Endothelial cell of hepatic sinusoid (primary cell): ENCODE measurements around the gene INPP4A.
"Not testable (repeated sequence)": the region's sequence is repeated elsewhere in the genome, so short reads cannot be mapped to it uniquely, and the experiment has no call there.

ENCODE experiments used
- in situ Hi-C: cut with HindIII; loops from 2 replicates; pipeline ENCODE4 v1.10.0; 2017; ENCODE audit warnings: low sequenced_read_pairs

The INPP4A gene

GRCh38 chr2:98444436-98445176, at the start of gene INPP4A:
TSS of gene INPP4A (plus strand) at chr2:98444858. CDS start at chr2:98520049, 75,191 bp downstream.
- in situ Hi-C loops, result no loop called here

DNA sequence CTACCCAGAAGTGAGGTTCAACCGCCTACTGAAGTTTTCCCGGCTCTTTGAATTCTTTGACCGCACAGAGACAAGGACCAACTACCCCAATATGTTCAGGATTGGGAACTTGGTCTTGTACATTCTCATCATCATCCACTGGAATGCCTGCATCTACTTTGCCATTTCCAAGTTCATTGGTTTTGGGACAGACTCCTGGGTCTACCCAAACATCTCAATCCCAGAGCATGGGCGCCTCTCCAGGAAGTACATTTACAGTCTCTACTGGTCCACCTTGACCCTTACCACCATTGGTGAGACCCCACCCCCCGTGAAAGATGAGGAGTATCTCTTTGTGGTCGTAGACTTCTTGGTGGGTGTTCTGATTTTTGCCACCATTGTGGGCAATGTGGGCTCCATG, 48.7 kb upstream of the INPP4A start:
- in situ Hi-C loops, result loop anchor here (25.0 kb wide), 1 partner anchor 584 kb away; no protein-coding TSS in a partner anchor

DNA sequence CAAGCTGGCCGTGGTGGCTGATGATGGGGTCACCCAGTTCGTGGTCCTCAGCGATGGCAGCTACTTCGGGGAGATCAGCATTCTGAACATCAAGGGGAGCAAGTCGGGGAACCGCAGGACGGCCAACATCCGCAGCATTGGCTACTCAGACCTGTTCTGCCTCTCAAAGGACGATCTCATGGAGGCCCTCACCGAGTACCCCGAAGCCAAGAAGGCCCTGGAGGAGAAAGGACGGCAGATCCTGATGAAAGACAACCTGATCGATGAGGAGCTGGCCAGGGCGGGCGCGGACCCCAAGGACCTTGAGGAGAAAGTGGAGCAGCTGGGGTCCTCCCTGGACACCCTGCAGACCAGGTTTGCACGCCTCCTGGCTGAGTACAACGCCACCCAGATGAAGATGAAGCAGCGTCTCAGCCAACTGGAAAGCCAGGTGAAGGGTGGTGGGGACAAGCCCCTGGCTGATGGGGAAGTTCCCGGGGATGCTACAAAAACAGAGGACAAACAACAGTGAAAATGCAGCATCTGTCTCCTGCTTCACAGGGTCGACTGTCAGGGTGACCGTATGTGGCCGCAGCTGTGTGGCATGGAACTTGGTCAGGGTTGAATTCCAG, 47.8 kb upstream of the INPP4A start:
- in situ Hi-C loops, result loop anchor here (25.0 kb wide), 1 partner anchor 585 kb away; no protein-coding TSS in a partner anchor

DNA sequence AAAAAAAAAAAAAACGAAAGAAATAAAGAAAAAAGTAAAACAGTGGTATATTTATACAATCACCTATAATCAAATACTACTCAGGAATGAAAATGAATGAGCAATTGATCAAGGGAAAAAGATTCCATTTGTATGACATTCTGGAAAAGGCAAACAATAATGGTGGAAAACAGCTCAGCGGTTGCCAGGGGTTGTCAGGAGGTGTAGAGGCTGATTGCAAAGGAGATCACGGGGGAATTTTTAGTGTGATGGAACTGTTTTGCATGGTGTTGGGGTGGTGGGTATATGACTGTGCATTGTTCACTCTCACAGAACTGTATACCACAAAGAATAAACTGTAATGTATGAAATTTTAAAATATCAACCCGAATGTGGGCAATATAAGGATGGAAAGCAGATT, 45.5 kb upstream of the INPP4A start:
- in situ Hi-C loops, result loop anchor here (25.0 kb wide), 1 partner anchor 587 kb away; no protein-coding TSS in a partner anchor

- in situ Hi-C loops, result no loop called here
Observed at GRCh38 chr2:98403878-98404277, 40.8 kb upstream of the INPP4A start.

DNA sequence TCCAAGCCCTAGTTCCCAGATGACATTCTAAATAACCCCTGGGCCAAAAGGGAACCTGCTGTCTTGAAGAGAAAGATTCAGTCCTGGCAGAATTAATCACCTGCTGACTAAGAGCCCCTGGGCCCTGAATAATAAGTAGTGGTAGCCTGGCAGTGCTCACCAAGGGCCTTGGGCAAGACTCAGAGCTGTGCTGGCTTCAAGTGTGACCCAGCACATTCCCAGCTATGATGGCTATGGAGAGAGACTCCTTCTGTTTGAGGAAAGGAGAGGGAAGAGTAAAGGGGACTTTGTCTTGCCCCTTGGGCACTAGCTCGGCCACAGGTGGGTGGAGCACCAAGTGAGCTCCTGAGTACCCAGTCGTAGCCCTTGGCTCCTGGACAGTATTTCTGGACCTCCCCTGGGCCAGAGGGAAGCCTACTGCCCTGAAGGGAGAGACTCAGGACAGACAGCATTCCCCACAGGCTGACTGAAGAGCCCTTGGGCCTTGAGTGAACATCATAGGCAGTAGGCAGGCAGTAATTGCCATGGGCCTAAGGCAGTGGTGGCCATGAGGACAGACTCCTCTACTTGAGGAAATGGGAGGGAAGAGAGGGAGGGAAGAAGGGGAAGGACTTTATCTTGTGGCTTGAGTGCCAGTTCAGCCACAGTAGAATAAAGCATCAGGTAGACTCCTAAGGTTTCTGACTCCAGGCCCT, 40.0 kb upstream of the INPP4A start:
- in situ Hi-C loops, result no loop called here

GRCh38 chr2:98405301-98405700, 39.4 kb upstream of the INPP4A start:
- in situ Hi-C loops, result no loop called here

- in situ Hi-C loops, result no loop called here
Observed at GRCh38 chr2:98408155-98408554, 36.5 kb upstream of the INPP4A start.

GRCh38 chr2:98412751-98413458, 31.8 kb upstream of the INPP4A start:
- in situ Hi-C loops, result no loop called here

GRCh38 chr2:98414246-98414645, 30.4 kb upstream of the INPP4A start:
- in situ Hi-C loops, result not testable (repeated sequence)

DNA sequence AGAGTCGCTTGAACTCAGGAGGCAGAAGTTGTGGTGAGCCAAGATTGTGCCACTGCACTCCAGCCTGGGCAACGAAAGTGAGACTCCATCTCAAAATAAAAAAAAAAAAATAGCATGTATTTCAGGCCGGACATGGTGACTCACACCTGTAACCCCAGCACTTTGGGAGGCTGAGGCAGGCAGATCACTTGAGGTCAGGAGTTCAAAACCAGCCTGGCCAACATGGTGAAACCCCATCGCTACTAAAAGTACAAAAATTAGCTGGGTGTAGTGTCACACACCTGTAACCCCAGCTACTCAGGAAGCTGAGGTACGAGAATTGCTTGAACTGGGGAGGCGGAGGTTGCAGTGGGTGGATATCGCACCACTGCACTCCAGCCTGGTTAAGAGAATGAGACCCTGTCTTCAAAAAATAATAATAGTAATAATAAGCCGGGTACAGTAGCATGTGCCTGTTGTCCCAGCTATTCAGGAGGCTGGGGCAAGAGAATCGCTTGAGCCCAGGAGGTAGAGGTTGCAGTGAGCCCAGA, 28.9 kb upstream of the INPP4A start:
- in situ Hi-C loops, result not testable (repeated sequence)

GRCh38 chr2:98416383-98417159, 28.1 kb upstream of the INPP4A start:
- in situ Hi-C loops, result no loop called here

GRCh38 chr2:98419544-98419943, 25.1 kb upstream of the INPP4A start:
- in situ Hi-C loops, result no loop called here

DNA sequence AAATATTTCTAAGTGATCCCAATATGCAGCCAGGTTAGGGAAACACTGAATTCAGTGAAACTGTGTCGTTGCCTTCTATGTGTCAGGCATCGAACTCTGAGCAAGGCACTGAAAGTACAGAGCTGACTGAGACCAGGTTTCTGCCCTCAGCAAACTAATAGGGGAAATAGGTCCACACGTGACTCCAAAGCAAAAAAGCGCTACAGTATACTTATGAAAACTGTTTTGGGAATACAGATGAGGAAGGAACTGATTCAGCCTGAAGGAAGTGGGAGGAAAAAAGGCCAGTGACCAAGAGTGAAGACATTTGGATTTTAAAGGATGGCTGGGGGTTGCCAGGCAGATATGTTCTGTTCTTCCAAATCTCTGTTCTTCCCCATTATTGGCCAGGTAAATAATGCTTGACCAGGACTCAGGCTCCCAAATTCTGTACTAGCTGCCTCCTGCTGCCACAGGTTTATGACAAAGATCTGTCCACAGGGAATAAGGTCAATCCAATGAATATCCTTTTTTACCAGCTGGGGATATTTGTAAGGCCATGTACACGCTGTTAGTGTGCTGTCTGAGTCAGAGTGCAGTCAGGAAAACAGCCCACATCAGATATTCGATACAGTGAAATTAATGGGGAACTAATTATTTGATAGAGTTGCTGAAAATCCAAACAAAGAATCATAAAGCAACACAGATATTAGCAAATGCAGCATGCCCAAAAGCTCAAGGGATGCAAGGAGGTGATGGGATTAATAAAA, 24.5 kb upstream of the INPP4A start:
- in situ Hi-C loops, result no loop called here

- in situ Hi-C loops, result no loop called here
Observed at GRCh38 chr2:98422449-98422848, 22.2 kb upstream of the INPP4A start.

- in situ Hi-C loops, result no loop called here
Observed at GRCh38 chr2:98426771-98427170, 17.9 kb upstream of the INPP4A start.

DNA sequence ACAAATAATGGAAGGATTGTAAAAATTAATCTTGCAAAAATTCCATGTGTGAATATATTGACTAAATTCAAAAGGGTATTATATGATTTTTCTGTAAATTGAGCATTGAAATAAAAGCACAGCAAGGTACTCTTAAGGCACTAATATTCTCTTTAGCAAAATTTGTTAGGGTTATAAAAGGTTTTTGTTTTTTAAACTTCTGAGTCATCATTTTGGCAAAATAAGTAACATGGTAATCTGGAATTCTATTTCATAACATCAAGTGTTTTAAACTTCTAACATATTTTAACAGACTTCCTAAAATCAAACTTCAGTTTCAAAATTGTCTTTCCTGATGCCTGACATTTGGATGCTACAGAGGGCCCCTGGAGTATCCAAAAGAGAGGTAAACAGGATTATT, 12.5 kb upstream of the INPP4A start:
- in situ Hi-C loops, result no loop called here

DNA sequence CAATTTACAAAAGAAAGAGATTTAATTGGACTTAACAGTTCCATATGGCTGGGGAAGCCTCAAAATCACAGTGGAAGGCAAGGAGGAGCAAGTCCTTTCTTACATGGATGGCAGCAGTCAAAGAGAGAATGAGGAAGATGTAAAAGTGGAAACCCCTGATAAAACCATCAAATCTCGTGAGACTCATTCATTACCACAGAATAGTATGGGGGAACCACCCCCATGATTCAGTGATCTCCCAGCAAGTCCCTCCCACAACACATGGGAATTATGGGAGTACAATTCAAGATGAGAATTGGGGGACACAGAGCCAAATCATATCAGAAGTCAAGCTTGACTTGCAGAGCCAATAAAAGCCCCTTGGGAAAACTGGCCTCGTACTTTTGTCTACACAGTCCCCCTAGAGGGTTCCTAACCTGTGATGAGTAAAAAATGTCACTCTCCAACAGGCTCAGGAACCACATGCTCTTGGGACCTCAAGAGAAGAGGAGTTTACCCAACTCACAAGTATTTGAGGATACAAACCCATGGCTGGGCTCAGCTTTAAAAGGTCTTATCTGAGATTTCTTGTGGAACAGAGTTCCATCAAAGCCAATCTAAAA, 11.2 kb upstream of the INPP4A start:
- in situ Hi-C loops, result no loop called here

DNA sequence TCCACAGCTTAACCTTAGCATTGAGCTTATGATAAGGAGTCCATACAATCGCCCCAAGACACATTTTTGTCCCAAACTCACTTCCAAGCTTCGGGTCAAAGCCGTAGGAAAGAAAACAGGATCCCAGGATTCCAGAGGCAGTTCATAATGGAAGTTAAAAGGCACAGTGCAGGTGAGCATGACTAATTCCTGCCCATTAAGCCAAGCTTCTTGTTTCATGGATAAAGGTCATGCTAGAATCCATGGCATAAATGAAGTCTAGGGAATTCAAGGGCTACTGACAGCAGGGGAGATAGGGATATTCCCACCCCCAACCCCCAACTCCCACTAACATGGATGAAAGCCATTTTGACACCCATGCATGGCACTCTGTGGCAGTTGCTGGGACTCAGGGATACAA, 10.2 kb upstream of the INPP4A start:
- in situ Hi-C loops, result no loop called here
